VCaP (cell line): ENCODE data around the gene MKLN1.

Source experiments
- H3K27ac ChIP-seq: fragments of 450-650 bp; 2 replicates; pipeline ENCODE4 v1.5.1; 2017
- CTCF ChIP-seq: fragments of 450-650 bp; conservative IDR thresholded peaks from 2 replicates; pipeline ENCODE4 v1.5.1; 2017; ENCODE audit warnings: mild to moderate bottlenecking, moderate library complexity

The MKLN1 gene

GRCh38 chr7:131431289-131431688 lies 103.6 kb downstream of the MKLN1 start:
- no peak overlapping the region for H3K27ac ChIP-seq
- no peak for TF ChIP-seq CTCF

GRCh38 chr7:131431756-131432155 lies 104.1 kb downstream of the MKLN1 start:
- no peak for TF ChIP-seq CTCF
- H3K27ac ChIP-seq = no peak overlapping the region

DNA sequence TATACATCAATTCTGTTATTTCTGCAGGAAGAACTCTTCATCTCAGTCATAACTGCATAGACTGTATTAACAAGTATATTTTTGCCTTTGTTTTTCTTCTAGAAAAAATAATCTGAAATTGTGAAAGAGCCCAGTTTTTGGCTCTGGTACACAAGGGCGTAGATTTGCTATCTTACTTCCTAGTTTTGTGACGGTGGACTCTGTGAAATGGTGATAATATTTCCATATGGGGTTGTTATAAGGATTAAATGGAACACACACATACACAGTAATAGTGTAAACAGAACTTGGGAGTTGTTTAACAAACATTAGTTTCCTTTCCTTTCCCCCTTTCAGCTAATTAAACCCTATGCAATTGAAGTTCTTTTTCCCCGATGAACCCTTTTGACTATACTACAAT lies 108.7 kb downstream of the MKLN1 start:
- TF ChIP-seq CTCF = no peak
- H3K27ac ChIP-seq = no peak overlapping the region

GRCh38 chr7:131438969-131439368 lies 111.3 kb downstream of the MKLN1 start:
- no peak for TF ChIP-seq CTCF
- no peak overlapping the region for H3K27ac ChIP-seq

DNA sequence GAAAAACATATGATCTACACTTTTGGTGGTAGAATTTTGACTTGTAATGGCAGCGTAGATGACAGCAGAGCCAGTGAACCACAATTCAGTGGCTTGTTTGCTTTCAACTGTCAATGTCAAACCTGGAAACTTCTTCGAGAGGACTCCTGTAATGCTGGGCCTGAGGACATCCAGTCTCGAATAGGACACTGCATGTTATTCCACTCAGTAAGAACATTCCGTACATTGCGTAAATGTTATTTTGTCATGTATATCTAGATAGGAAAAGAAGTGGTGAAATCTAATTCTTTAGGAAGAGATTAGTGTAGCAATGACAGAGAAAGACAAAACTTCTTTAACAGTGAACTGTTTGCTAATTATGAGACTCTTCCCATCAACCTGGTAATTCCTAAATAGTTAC lies 115.8 kb downstream of the MKLN1 start:
- TF ChIP-seq CTCF = no peak
- H3K27ac ChIP-seq = no peak overlapping the region

DNA sequence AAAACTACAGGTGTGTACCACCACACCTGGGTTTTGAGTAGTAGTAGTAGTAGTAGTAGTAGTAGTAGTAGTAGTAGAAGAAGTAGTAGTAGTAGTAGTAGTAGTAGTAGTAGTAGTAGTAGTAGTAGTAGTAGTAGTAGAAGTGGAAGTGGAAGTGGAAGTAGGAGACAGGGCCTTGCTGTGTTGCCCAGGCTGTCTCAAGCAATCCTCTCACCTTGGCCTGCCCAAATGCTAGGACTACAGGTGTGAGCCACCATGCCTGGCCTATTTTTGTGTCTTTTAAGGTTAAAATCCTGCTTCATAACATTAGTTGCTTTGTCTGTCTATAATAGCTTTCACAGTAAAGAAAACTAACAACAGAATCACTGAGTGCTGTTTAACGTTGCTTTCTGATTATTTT lies 117.0 kb downstream of the MKLN1 start:
- TF ChIP-seq CTCF = no peak
- no peak overlapping the region for H3K27ac ChIP-seq

GRCh38 chr7:131449373-131449902 lies 121.8 kb downstream of the MKLN1 start:
- H3K27ac ChIP-seq = no peak overlapping the region
- TF ChIP-seq CTCF = no peak

DNA sequence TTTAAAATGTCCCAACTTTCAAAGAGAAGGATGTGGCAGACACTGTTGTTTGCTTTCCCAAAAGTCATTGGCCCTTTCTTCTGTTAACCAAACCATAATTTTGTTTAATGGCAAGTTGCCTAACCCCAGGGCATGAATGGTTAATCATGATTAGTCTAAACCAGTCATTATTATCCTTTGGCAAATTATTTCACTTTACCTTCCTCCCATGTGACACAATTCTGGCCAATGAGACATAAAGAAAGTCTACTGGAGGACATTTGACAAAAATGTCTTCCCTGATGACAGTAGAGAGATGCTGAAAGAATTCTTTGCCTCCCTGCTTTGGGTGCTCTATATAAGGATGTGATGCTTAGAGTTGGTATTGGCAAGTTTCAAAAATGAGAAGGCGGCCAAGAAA lies 126.8 kb downstream of the MKLN1 start:
- H3K27ac ChIP-seq = no peak overlapping the region
- TF ChIP-seq CTCF = no peak
